AG10803 (cell line): ENCODE results near the gene PLXDC2.

Experiments used
- DNase-seq: peaks from one replicate; pipeline ENCODE4 v3.0.0; 2010; ENCODE audit warnings: low read depth
- H3K4me3 ChIP-seq: 2 replicates; pipeline ENCODE4 v1.5.1; 2011; ENCODE audit warnings: mild to moderate bottlenecking, low read length, control low read depth
- CTCF ChIP-seq: conservative IDR thresholded peaks from 2 replicates; pipeline ENCODE4 v1.5.1; 2011; ENCODE audit warnings: mild to moderate bottlenecking, low read length, control low read depth, inconsistent platforms

PLXDC2 gene

GRCh38 chr10:19825700-19826099 lies 9.5 kb downstream of the PLXDC2 start:
- no peak for DNase-seq
- no peak overlapping the region for H3K4me3 ChIP-seq
- TF ChIP-seq CTCF = no peak

GRCh38 chr10:19826712-19827111 lies 10.5 kb downstream of the PLXDC2 start:
- no peak overlapping the region for H3K4me3 ChIP-seq
- no peak for TF ChIP-seq CTCF
- DNase-seq = peak; percentile 21

GRCh38 chr10:19828278-19829049 lies 12.2 kb downstream of the PLXDC2 start:
- no peak overlapping the region for H3K4me3 ChIP-seq
- no peak for TF ChIP-seq CTCF
- peak; percentile 25 for DNase-seq

GRCh38 chr10:19832699-19833098 lies 16.5 kb downstream of the PLXDC2 start:
- TF ChIP-seq CTCF = no peak
- no peak overlapping the region for H3K4me3 ChIP-seq
- no peak for DNase-seq

GRCh38 chr10:19833170-19833824 lies 17.1 kb downstream of the PLXDC2 start:
- TF ChIP-seq CTCF = no peak
- DNase-seq = no peak
- H3K4me3 ChIP-seq = no peak overlapping the region

- no peak for TF ChIP-seq CTCF
- H3K4me3 ChIP-seq = no peak overlapping the region
- DNase-seq = no peak
Measured at GRCh38 chr10:19835952-19836351, 19.7 kb downstream of the PLXDC2 start.

- no peak for TF ChIP-seq CTCF
- H3K4me3 ChIP-seq = no peak overlapping the region
- no peak for DNase-seq
Measured at GRCh38 chr10:19839090-19839489, 22.9 kb downstream of the PLXDC2 start.
